Activated naive CD4-positive, alpha-beta T cell treated with anti-CD3 and anti-CD28 coated beads, Interleukin-2, amount 10 ng/mL, durations not matched to agents 7 days and 5 days (primary cell): ENCODE measurements around the gene POGZ.

Experiments
- CTCF ChIA-PET: fragments of 350-600 bp; sonication (Branson Sonifier 250); formaldehyde crosslinking; loops from one replicate; lab custom pipeline; 2021; ENCODE audit warnings: antibody characterized with exemption; lab: Charles Lee
- DNase-seq: peaks from one replicate; pipeline ENCODE4 v3.0.0-alpha.2; 2020
- H3K27ac Mint-ChIP-seq: one replicate; pipeline ENCODE4 v1.8.0; 2021; ENCODE audit warnings: mild to moderate bottlenecking, moderate library complexity, mixed read lengths
- H3K27me3 Mint-ChIP-seq: one replicate; pipeline ENCODE4 v1.8.0; 2021; ENCODE audit warnings: mild to moderate bottlenecking, mixed read lengths
- H3K36me3 Mint-ChIP-seq: one replicate; pipeline ENCODE4 v1.8.0; 2021; ENCODE audit warnings: mixed read lengths
- H3K4me1 Mint-ChIP-seq: one replicate; pipeline ENCODE4 v1.8.0; 2021; ENCODE audit warnings: mixed read lengths
- H3K4me3 Mint-ChIP-seq: one replicate; pipeline ENCODE4 v1.8.0; 2021; ENCODE audit warnings: mild to moderate bottlenecking, moderate library complexity, mixed read lengths
- H3K9me3 Mint-ChIP-seq: one replicate; pipeline ENCODE4 v1.8.0; 2021; ENCODE audit warnings: mixed read lengths

POGZ gene

GRCh38 chr1:151367658-151368392 is 91.5 kb downstream of the POGZ start:
- no peak for DNase-seq
- H3K27me3 Mint-ChIP-seq = peaks cover 9% of the 10 kb centered on the region
- no peak overlapping the region for H3K4me3 Mint-ChIP-seq
- H3K27ac Mint-ChIP-seq = no peak overlapping the region
- peaks cover 7% of the 10 kb centered on the region for H3K9me3 Mint-ChIP-seq
- no peaks in the 10 kb centered on the region for H3K4me1 Mint-ChIP-seq
- CTCF ChIA-PET = interaction anchor here (0.6 kb wide), 1 partner anchor 12 kb away, joined by 4 read pairs; no protein-coding TSS in a partner anchor
- H3K36me3 Mint-ChIP-seq = no peaks in the 10 kb centered on the region

GRCh38 chr1:151364996-151365395 is 94.3 kb downstream of the POGZ start:
- Mint-ChIP-seq H3K36me3 (no peaks in the 10 kb centered on the region), H3K27me3 (peaks cover 5% of the 10 kb centered on the region), H3K27ac (no peak overlapping the region), H3K9me3 (peaks cover 18% of the 10 kb centered on the region), H3K4me3 (no peak overlapping the region), H3K4me1 (no peaks in the 10 kb centered on the region)
- DNase-seq = no peak
- CTCF ChIA-PET = interaction anchor here (0.6 kb wide), 1 partner anchor 74 kb away, joined by 3 read pairs; no protein-coding TSS in a partner anchor

- H3K36me3 Mint-ChIP-seq = no peaks in the 10 kb centered on the region
- peaks cover 18% of the 10 kb centered on the region for H3K9me3 Mint-ChIP-seq
- no peak overlapping the region for H3K27ac Mint-ChIP-seq
- CTCF ChIA-PET = no interaction called here
- DNase-seq = no peak
- no peak overlapping the region for H3K4me3 Mint-ChIP-seq
- no peaks in the 10 kb centered on the region for H3K4me1 Mint-ChIP-seq
- H3K27me3 Mint-ChIP-seq = no peaks in the 10 kb centered on the region
Measured at GRCh38 chr1:151362308-151363155, 96.8 kb downstream of the POGZ start.

GRCh38 chr1:151361883-151362282 is 97.4 kb downstream of the POGZ start:
- Mint-ChIP-seq H3K4me1 (no peaks in the 10 kb centered on the region), H3K4me3 (no peak overlapping the region), H3K27ac (no peak overlapping the region), H3K27me3 (peaks cover under 1% of the 10 kb centered on the region), H3K9me3 (peaks cover 18% of the 10 kb centered on the region), H3K36me3 (no peaks in the 10 kb centered on the region)
- CTCF ChIA-PET = no interaction called here
- DNase-seq = no peak

- no peak for DNase-seq
- peaks cover 6% of the 10 kb centered on the region for H3K36me3 Mint-ChIP-seq
- H3K4me1 Mint-ChIP-seq = no peaks in the 10 kb centered on the region
- peaks cover 13% of the 10 kb centered on the region for H3K27me3 Mint-ChIP-seq
- H3K4me3 Mint-ChIP-seq = no peak overlapping the region
- CTCF ChIA-PET = no interaction called here
- no peak overlapping the region for H3K27ac Mint-ChIP-seq
- peaks cover 12% of the 10 kb centered on the region for H3K9me3 Mint-ChIP-seq
Measured at GRCh38 chr1:151356696-151357095, 102.6 kb downstream of the POGZ start.
